ENCODE data around the gene SLC9A2. TPM values are rescaled to one million over a fixed set of nuclear protein-coding genes. Genes with fewer than 3 reads are reported as not detected.
A peak's percentile ranks its signal among the peaks of the same experiment; 100 is the strongest.

Gene SLC9A2
- total RNA-seq, 2 donors from 2014 or later = 7.3 to 22.4 TPM

DNA sequence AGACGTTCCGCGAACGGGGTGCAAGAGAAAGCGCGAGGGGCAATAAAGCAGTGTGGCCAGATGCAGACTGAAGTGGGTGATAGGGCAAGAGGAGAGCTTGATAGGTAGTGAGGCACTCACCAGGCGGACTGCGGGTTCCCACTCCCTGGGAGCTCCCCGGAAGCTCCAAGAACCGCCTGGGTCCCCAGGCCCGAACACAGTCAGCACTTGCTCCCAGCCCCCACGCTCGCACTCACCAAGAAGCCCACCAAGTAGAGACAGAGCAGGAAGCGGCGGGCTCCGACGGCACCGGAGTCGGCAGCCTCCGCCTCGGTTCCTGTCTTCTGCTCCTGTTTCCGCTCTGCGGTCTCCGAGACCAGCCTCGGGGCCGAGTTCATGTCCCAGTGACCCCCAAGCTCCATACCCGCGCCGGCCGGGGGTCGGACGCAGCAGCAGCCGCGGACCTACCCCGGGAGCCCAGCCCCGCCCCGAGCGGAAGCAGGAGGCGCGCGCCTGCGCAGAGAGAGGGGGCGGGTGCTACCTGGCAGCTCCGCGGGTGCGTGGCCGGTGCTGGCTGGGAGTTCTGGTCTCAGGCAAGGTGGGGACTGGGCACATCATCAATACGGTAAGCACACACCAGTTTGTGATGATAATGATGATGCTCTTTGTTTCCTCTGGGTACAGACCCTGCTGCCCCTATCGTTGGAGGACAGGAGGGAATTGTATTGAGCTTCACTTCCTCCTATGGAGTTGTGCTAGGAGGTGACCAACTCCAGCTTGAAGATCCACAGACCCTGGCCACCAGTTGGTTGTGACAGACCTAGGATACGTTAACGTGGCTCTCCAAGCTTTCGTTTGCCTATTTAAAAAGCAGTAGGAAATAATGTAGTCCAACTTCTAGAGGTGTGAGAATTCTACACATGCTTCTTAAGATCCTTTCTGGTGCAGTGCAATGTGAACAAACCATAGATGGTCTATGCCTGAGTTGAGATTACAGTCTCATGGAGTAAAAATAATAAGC, 117.4 kb downstream of the SLC9A2 start:
- peak; percentile 78 for DNase-seq (ENCODE audit: low spot score)
- peak overlapping the region; percentile 65 to 99 for H3K4me3 ChIP-seq
- no peaks in the 10 kb centered on the region for H3K36me3 ChIP-seq
- TF ChIP-seq, protein P1, sequence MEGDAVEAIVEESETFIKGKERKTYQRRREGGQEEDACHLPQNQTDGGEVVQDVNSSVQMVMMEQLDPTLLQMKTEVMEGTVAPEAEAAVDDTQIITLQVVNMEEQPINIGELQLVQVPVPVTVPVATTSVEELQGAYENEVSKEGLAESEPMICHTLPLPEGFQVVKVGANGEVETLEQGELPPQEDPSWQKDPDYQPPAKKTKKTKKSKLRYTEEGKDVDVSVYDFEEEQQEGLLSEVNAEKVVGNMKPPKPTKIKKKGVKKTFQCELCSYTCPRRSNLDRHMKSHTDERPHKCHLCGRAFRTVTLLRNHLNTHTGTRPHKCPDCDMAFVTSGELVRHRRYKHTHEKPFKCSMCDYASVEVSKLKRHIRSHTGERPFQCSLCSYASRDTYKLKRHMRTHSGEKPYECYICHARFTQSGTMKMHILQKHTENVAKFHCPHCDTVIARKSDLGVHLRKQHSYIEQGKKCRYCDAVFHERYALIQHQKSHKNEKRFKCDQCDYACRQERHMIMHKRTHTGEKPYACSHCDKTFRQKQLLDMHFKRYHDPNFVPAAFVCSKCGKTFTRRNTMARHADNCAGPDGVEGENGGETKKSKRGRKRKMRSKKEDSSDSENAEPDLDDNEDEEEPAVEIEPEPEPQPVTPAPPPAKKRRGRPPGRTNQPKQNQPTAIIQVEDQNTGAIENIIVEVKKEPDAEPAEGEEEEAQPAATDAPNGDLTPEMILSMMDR (IDR thresholded peaks at IDR 0.05) = no peak
- TF ChIP-seq POLR2AphosphoS5 (IDR thresholded peaks at IDR 0.05) (peak; percentile 79), POLR2A (IDR thresholded peaks at IDR 0.05) (peak; percentile 66)
- H3K9me3 ChIP-seq = no peaks in the 10 kb centered on the region
- intact Hi-C loops (cut with DNase I) = no loop called here
- H3K4me1 ChIP-seq (replicated peaks) = no peaks in the 10 kb centered on the region
- WGBS = 1% methylated on average over 30 of the region's 52 CpGs
- peak overlapping the region; percentile 47 to 82 for H3K27ac ChIP-seq
- H3K27me3 ChIP-seq (replicated peaks; ENCODE audit: insufficient read depth) = no peaks in the 10 kb centered on the region

DNA sequence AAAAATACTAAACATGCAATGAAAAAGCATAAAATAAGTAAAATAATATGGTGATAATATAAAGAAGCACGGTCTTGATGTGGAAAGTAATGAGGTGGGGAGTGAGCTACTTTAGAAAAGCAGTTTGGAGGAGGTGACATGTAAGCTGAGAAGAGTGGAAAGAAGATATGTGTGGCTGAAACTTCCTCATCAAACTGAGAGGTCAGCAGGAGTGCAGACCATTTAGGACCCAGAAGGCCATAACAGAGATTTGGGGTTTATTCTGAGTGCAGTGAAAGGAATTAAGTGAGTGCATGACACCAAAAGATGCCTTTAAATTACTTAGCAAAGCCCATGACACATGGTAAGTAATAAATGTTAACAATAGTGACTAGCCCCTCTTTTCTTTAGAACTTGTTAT, 118.1 kb downstream of the SLC9A2 start:
- WGBS = 59% methylated on average over 1 of the region's 1 CpG
- H3K27me3 ChIP-seq (replicated peaks; ENCODE audit: insufficient read depth) = no peaks in the 10 kb centered on the region
- intact Hi-C loops (cut with DNase I) = no loop called here
- no peaks in the 10 kb centered on the region for H3K4me1 ChIP-seq (replicated peaks)
- H3K36me3 ChIP-seq = no peaks in the 10 kb centered on the region
- no peaks in the 10 kb centered on the region for H3K9me3 ChIP-seq
- TF ChIP-seq POLR2AphosphoS5 (IDR thresholded peaks at IDR 0.05) = no peak
- TF ChIP-seq POLR2A (IDR thresholded peaks at IDR 0.05) = no peak
- TF ChIP-seq, protein P1 (IDR thresholded peaks at IDR 0.05) = no peak
- H3K27ac ChIP-seq = no peak overlapping the region
- H3K4me3 ChIP-seq = peak overlapping the region in 1 of 2 donors; percentile 65
- no peak for DNase-seq (ENCODE audit: low spot score)

DNA sequence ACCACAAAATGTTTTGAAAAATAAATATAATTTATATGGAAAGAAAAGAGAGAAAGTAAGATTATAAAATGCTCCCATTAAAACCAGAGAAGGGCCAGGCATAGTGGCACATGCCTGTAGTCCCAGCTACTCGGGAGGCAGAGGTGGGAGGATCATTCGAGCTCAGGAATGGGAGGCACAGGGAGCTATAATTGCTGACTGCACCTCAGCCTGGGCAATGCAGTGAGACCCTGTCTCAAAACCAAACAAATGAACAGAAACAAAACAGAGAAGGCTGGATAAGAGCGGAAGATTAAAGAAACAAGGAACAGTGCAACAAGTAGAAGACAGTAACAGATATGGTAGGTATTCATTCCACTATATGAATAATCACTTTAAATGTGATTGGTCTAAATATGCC, 123.9 kb downstream of the SLC9A2 start:
- no peaks in the 10 kb centered on the region for H3K9me3 ChIP-seq
- no peak overlapping the region for H3K27ac ChIP-seq
- H3K4me1 ChIP-seq (replicated peaks) = no peaks in the 10 kb centered on the region
- H3K4me3 ChIP-seq = no peak overlapping the region
- H3K36me3 ChIP-seq = no peaks in the 10 kb centered on the region
- H3K27me3 ChIP-seq (replicated peaks; ENCODE audit: insufficient read depth) = no peaks in the 10 kb centered on the region
- 93% methylated on average over 3 of the region's 3 CpGs for WGBS
- no peak for DNase-seq (ENCODE audit: low spot score)
- intact Hi-C loops (cut with DNase I) = no loop called here
- no peak for TF ChIP-seq POLR2A (IDR thresholded peaks at IDR 0.05)
- TF ChIP-seq, protein P1 (IDR thresholded peaks at IDR 0.05) = no peak
- TF ChIP-seq POLR2AphosphoS5 (IDR thresholded peaks at IDR 0.05) = no peak

- DNase-seq (ENCODE audit: low spot score) = no peak
- Histone ChIP-seq H3K4me1 (replicated peaks) (no peaks in the 10 kb centered on the region), H3K27me3 (replicated peaks; ENCODE audit: insufficient read depth) (no peaks in the 10 kb centered on the region), H3K9me3 (no peaks in the 10 kb centered on the region), H3K4me3 (no peak overlapping the region), H3K27ac (no peak overlapping the region), H3K36me3 (no peaks in the 10 kb centered on the region)
- WGBS = 93% methylated on average over 4 of the region's 4 CpGs
- intact Hi-C loops (cut with DNase I) = no loop called here
- TF ChIP-seq POLR2AphosphoS5 (IDR thresholded peaks at IDR 0.05) (no peak), POLR2A (IDR thresholded peaks at IDR 0.05) (no peak)
- TF ChIP-seq, protein P1 (IDR thresholded peaks at IDR 0.05) = no peak
Observed at GRCh38 chr2:102748107-102748506, 128.8 kb downstream of the SLC9A2 start.
